Endothelial cell of umbilical vein (primary cell): ENCODE results near the gene ZSCAN5A. TPM values are rescaled to one million over a fixed set of nuclear protein-coding genes. Genes with fewer than 3 reads are reported as not detected.
"Not testable (repeated sequence)": the region's sequence is repeated elsewhere in the genome, so short reads cannot be mapped to it uniquely, and the experiment has no call there.

Experiments used
- BruUV-seq: library from RNA; stranded (reverse); fragments of 400-500 nt; replicated peaks from 2 replicates; lab custom pipeline; 2021; lab: Mats Ljungman, UMichigan
- CTCF ChIA-PET: fragments of 300-600, 350-600 bp; sonication (Branson Sonifier 250); formaldehyde crosslinking; loops from one replicate; lab custom pipeline; 2021; ENCODE audit warnings: antibody characterized with exemption, inconsistent platforms; lab: Charles Lee
- POLR2A ChIA-PET: fragments of 300-600, 350-600 bp; sonication (Branson Sonifier 250); formaldehyde crosslinking; loops from one replicate; lab custom pipeline; 2021; ENCODE audit warnings: antibody characterized with exemption, inconsistent platforms; lab: Charles Lee
- DNase-seq: peaks from one replicate; pipeline ENCODE4 v3.0.0-alpha.2; 2011; ENCODE audit warnings: low read depth, low spot score
- FAIRE-seq: peaks from 2 replicates; lab custom pipeline; 2011; peaks lifted over from hg19 to GRCh38; lab: Jason Lieb, UNC
- H2AFZ ChIP-seq: 2 replicates; pipeline ENCODE4 v1.6.0; 2012; ENCODE audit warnings: low read depth, low read length, control low read depth, inconsistent platforms
- H3K27ac ChIP-seq: 2 replicates; pipeline ENCODE4 v1.5.1; 2011; ENCODE audit warnings: low read depth, mild to moderate bottlenecking, control low read depth, low read length, moderate library complexity; ENCODE audit not compliant: insufficient read depth
- H3K27me3 ChIP-seq, 2 experiments: 2 replicates each; pipeline versions ENCODE4 v1.6.0 to v1.6.1; 2011; ENCODE audit warnings: low read length in 2 of 2, mixed read lengths in 1 of 2; ENCODE audit not compliant: control insufficient read depth in 2 of 2, insufficient read depth in 2 of 2
- H3K36me3 ChIP-seq, 2 experiments: 2 replicates in 1 of 2; 3 replicates in 1 of 2; pipeline ENCODE4 v1.5.1; 2011; ENCODE audit warnings: low read length in 2 of 2, mild to moderate bottlenecking in 1 of 2, moderate library complexity in 1 of 2; ENCODE audit not compliant: control insufficient read depth in 2 of 2, insufficient read depth in 2 of 2; ENCODE audit errors: extremely low read depth in 1 of 2
- H3K4me1 ChIP-seq: 3 replicates; pipeline ENCODE4 v1.5.1; 2011; ENCODE audit warnings: mild to moderate bottlenecking, low read length; ENCODE audit not compliant: control insufficient read depth, insufficient read depth; ENCODE audit errors: extremely low read depth
- H3K4me2 ChIP-seq: 2 replicates; pipeline ENCODE4 v1.6.1; 2011; ENCODE audit warnings: low read length, control low read depth, mixed read lengths; ENCODE audit not compliant: insufficient read depth
- H3K4me3 ChIP-seq, 3 experiments: fragments of 200-600 bp in 1 of 3; sonication (generic), shearing (Covaris generic) in 1 of 3; replicated peaks in 1 of 3; 2 replicates each; pipeline ENCODE4 v1.5.1; 2011 to 2016; ENCODE audit warnings: control low read depth in 3 of 3, low read length in 3 of 3, mild to moderate bottlenecking in 2 of 3, inconsistent platforms in 1 of 3, low read depth in 1 of 3, moderate library complexity in 1 of 3; ENCODE audit not compliant: insufficient read depth in 1 of 3
- H3K79me2 ChIP-seq: 2 replicates; pipeline ENCODE4 v1.6.0; 2012; ENCODE audit warnings: low read length, inconsistent platforms; ENCODE audit not compliant: control insufficient read depth, insufficient read depth
- H3K9ac ChIP-seq: replicated peaks from 2 replicates; pipeline ENCODE3; 2011; ENCODE audit warnings: low read length, control low read depth; ENCODE audit not compliant: insufficient read depth; ENCODE audit errors: extremely low read depth
- H3K9me1 ChIP-seq: replicated peaks from 3 replicates; pipeline ENCODE4 v1.6.0; 2011; ENCODE audit warnings: mild to moderate bottlenecking, low read length; ENCODE audit not compliant: control insufficient read depth, insufficient read depth; ENCODE audit errors: extremely low read depth
- H3K9me3 ChIP-seq: replicated peaks from 2 replicates; pipeline ENCODE4 v1.5.1; 2012; ENCODE audit warnings: low read length, inconsistent platforms; ENCODE audit not compliant: control insufficient read depth, insufficient read depth
- H4K20me1 ChIP-seq: replicated peaks from 2 replicates; pipeline ENCODE3; 2011; ENCODE audit warnings: mild to moderate bottlenecking, low read length; ENCODE audit not compliant: control insufficient read depth, insufficient read depth; ENCODE audit errors: extremely low read depth
- CTCF ChIP-seq, 2 donors: IDR thresholded peaks; 1 replicate in 1 of 2; 2 replicates in 1 of 2; pipeline ENCODE4 v1.5.1; 2011; ENCODE audit warnings: low read length in 2 of 2, mild to moderate bottlenecking in 2 of 2, moderate library complexity in 2 of 2, control low read depth in 1 of 2, inconsistent platforms in 1 of 2, low read depth in 1 of 2; ENCODE audit not compliant: insufficient read depth in 1 of 2; ENCODE audit errors: extremely low read depth in 1 of 2
- EZH2 ChIP-seq: IDR thresholded peaks from 2 replicates; pipeline ENCODE4 v1.6.1; 2012; ENCODE audit warnings: borderline replicate concordance, low read depth, mild to moderate bottlenecking, moderate library complexity, low read length, inconsistent platforms; ENCODE audit not compliant: severe bottlenecking
- FOS ChIP-seq: IDR thresholded peaks from 2 replicates; pipeline ENCODE4 v1.6.1; 2011; ENCODE audit warnings: mild to moderate bottlenecking, low read length, moderate library complexity, borderline replicate concordance; ENCODE audit not compliant: insufficient read depth
- GATA2 ChIP-seq: IDR thresholded peaks from 2 replicates; pipeline ENCODE4 v1.7.0; 2011; ENCODE audit warnings: low read depth, mild to moderate bottlenecking, moderate library complexity, mixed read lengths, low read length; ENCODE audit not compliant: insufficient read length, insufficient read depth
- JUN ChIP-seq: IDR thresholded peaks from 2 replicates; pipeline ENCODE4 v1.6.1; 2011; ENCODE audit warnings: borderline replicate concordance, low read depth; ENCODE audit not compliant: insufficient read length, insufficient read depth
- MAX ChIP-seq: IDR thresholded peaks from 2 replicates; pipeline ENCODE4 v1.6.1; 2011; ENCODE audit not compliant: insufficient read depth, insufficient read length
- MYC ChIP-seq: IDR thresholded peaks from one replicate; pipeline ENCODE4 v1.6.1; 2011; ENCODE audit warnings: mild to moderate bottlenecking, low read depth, low read length
- POLR2A ChIP-seq: IDR thresholded peaks from 2 replicates; pipeline ENCODE4 v1.6.1; 2012; ENCODE audit warnings: low read depth, mild to moderate bottlenecking, control low read depth, low read length
- POLR2AphosphoS5 ChIP-seq: IDR thresholded peaks from 2 replicates; pipeline ENCODE4 v1.6.1; 2012; ENCODE audit warnings: low read depth, mild to moderate bottlenecking, control low read depth, low read length, moderate library complexity; ENCODE audit not compliant: insufficient read depth
- dilution Hi-C: fragments of 300-500 bp; cut with MboI; formaldehyde crosslinking; loops from one replicate; pipeline ENCODE4 v1.15.0; 2019; ENCODE audit warnings: low sequenced_read_pairs; ENCODE audit not compliant: extremely low pct_ligation_motif_present
- intact Hi-C: fragments of 100-400 bp; cut with micrococcal nuclease; formaldehyde crosslinking; loops from one replicate; pipeline ENCODE4 v1.10.0; 2022
- polyA plus RNA-seq, 4 experiments: library from polyadenylated mRNA; depleted of rRNA in 3 of 4; stranded (reverse) in 3 of 4; unstranded in 1 of 4; fragments of >200 nt; gene quantifications; 2 replicates each; pipeline versions ENCODE4 v1.2.1 to v1.2.3, GENCODE V29; 2011 to 2012; ENCODE audit warnings: missing spikeins in 1 of 4
- total RNA-seq: library from RNA; stranded (reverse); gene quantifications from 2 replicates; pipeline ENCODE4 v1.2.3, GENCODE V29; 2021

The ZSCAN5A gene
- total and polyA plus RNA-seq, 2 donors (not counting 3 experiments of a cell fraction or from before 2014, with no cell fraction given) = 5.1 to 12.2 TPM

GRCh38 chr19:56307062-56307461 lies 7.6 kb downstream of the ZSCAN5A start:
- dilution Hi-C loops, H3K9me3 ChIP-seq, H3K4me1 ChIP-seq, FAIRE-seq, H2AFZ ChIP-seq, H4K20me1 ChIP-seq, H3K36me3 ChIP-seq, H3K79me2 ChIP-seq, H3K27ac ChIP-seq, BruUV-seq, H3K9ac ChIP-seq, intact Hi-C loops, DNase-seq, H3K4me2 ChIP-seq, H3K9me1 ChIP-seq, H3K4me3 ChIP-seq, CTCF ChIA-PET, POLR2A ChIA-PET, H3K27me3 ChIP-seq: not testable (repeated sequence)

DNA sequence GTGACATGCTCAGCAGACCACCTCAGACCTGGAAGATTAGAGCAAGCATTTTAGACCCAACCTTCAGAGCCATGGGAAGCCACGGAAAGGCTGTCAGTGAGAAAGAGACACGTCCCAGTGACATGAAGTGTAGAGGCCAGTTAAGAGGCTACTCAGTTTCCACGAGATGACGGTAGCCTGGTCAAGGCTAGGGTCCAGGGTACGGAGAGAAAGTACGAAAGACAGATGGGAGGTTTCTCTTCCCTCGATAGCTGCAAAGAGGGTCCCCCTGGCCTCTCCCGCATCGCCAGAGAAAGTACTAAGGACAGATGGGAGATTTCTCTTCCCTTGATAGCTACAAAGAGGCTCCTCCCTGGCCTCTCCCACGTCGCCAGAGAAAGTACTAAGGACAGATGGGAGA lies 8.6 kb downstream of the ZSCAN5A start:
- Histone ChIP-seq H3K9ac (no peak overlapping the region), H3K4me1 (peaks cover 11% of the 10 kb centered on the region), H3K27ac (no peak overlapping the region), H4K20me1 (no peaks in the 10 kb centered on the region), H3K4me2 (no peak overlapping the region), H3K36me3 (peaks cover 0 to 3% of the 10 kb centered on the region in 2 experiments), H3K27me3 (no peaks in the 10 kb centered on the region), H3K79me2 (no peaks in the 10 kb centered on the region), H3K9me1 (no peaks in the 10 kb centered on the region), H2AFZ (no peak overlapping the region), H3K9me3 (no peaks in the 10 kb centered on the region), H3K4me3 (no peak overlapping the region)
- DNase-seq (no peak), FAIRE-seq (no peak)
- dilution Hi-C loops (no loop called here), intact Hi-C loops (no loop called here)
- TF ChIP-seq POLR2AphosphoS5 (no peak), POLR2A (no peak), JUN (no peak), EZH2 (no peak), MYC (no peak), GATA2 (no peak), FOS (no peak), MAX (no peak), CTCF (IDR thresholded peaks at IDR 0.05; ENCODE audit: extremely low read depth in 1 of 2, insufficient read depth in 1 of 2, low read depth in 1 of 2, low read length in 2 of 2) (no peak)
- BruUV-seq = no TSS peak
- ChIA-PET CTCF (no interaction called here), POLR2A (no interaction called here)
